HepG2 (cell line): ENCODE results near the gene EPB41. TPM values are rescaled to one million over a fixed set of nuclear protein-coding genes. Genes with fewer than 3 reads are reported as not detected.

Source experiments
- ATRX ChIP-seq: sonication (generic); formaldehyde crosslinking; IDR thresholded peaks from 2 replicates; pipeline ENCODE4 v1.4.0; 2020; ENCODE audit warnings: missing genetic modification reagents, borderline replicate concordance
- FOXK1 ChIP-seq: sonication (generic); formaldehyde crosslinking; IDR thresholded peaks from 2 replicates; pipeline ENCODE4 v1.4.0; 2020; ENCODE audit warnings: low read depth, missing genetic modification reagents, borderline replicate concordance
- FOXP1 ChIP-seq, 2 experiments: fragments of 450-650 bp in 1 of 2; IDR thresholded peaks; 2 replicates each; pipeline ENCODE4 v1.6.1; 2017 to 2018; ENCODE audit warnings: antibody characterized with exemption in 1 of 2
- NONO ChIP-seq, 2 experiments: fragments of 450-650 bp in 1 of 2; sonication (generic) in 1 of 2; formaldehyde crosslinking in 1 of 2; IDR thresholded peaks in 1 of 2; conservative IDR thresholded peaks in 1 of 2; 2 replicates each; pipeline versions ENCODE4 v1.6.1 to v1.8.0; 2017 to 2022; ENCODE audit warnings: mild to moderate bottlenecking in 1 of 2, missing genetic modification reagents in 1 of 2, moderate library complexity in 1 of 2
- RXRB ChIP-seq: IDR thresholded peaks from 2 replicates; pipeline ENCODE4 v1.6.1; 2016; ENCODE audit warnings: borderline replicate concordance, missing genetic modification reagents, missing compliant biosample characterization
- SAP130 ChIP-seq: IDR thresholded peaks from 2 replicates; pipeline ENCODE4 v1.6.1; 2016; ENCODE audit warnings: low read depth
- SOX13 ChIP-seq, 3 experiments: fragments of 450-650 bp in 1 of 3; sonication (generic) in 1 of 3; formaldehyde crosslinking in 1 of 3; IDR thresholded peaks in 2 of 3; conservative IDR thresholded peaks in 1 of 3; 2 replicates each; pipeline versions ENCODE4 v1.5.0 to v1.6.1; 2016 to 2020; ENCODE audit warnings: antibody characterized with exemption in 1 of 3, mild to moderate bottlenecking in 1 of 3, missing compliant biosample characterization in 1 of 3, missing genetic modification reagents in 1 of 3, moderate library complexity in 1 of 3
- TFE3 ChIP-seq: IDR thresholded peaks from 2 replicates; pipeline ENCODE4 v1.6.1; 2016
- ZBTB14 ChIP-seq: sonication (generic); formaldehyde crosslinking; IDR thresholded peaks from 2 replicates; pipeline ENCODE4 v1.4.0; 2020; ENCODE audit warnings: missing genetic modification reagents
- ZNF136 ChIP-seq: sonication (generic); formaldehyde crosslinking; IDR thresholded peaks from 2 replicates; pipeline ENCODE4 v1.8.1; 2022; ENCODE audit warnings: low read depth, mild to moderate bottlenecking, moderate library complexity, missing genetic modification reagents
- ZNF142 ChIP-seq: sonication (generic); formaldehyde crosslinking; IDR thresholded peaks from 2 replicates; pipeline ENCODE4 v1.4.0; 2020; ENCODE audit warnings: missing genetic modification reagents
- ZNF501 ChIP-seq: sonication (generic); formaldehyde crosslinking; IDR thresholded peaks from 2 replicates; pipeline ENCODE4 v1.5.1; 2020; ENCODE audit warnings: mild to moderate bottlenecking, moderate library complexity, missing genetic modification reagents
- ZNF646 ChIP-seq: sonication (generic); formaldehyde crosslinking; IDR thresholded peaks from 2 replicates; pipeline ENCODE4 v1.9.0; 2021; ENCODE audit warnings: mild to moderate bottlenecking, missing genetic modification reagents
- polyA plus RNA-seq, 8 experiments: library from polyadenylated mRNA; depleted of rRNA in 3 of 8; stranded (reverse) in 7 of 8; unstranded in 1 of 8; fragments of >200 nt; fragmentation: Illumina TruSeq in 4 of 8; extraction: Trizol in 4 of 8; gene quantifications; 2 replicates each; pipeline versions ENCODE4 v1.2.1 to v1.2.3, GENCODE V29; 2011 to 2016; ENCODE audit warnings: low read depth in 4 of 8, missing spikeins in 1 of 8, mixed read lengths in 1 of 8; ENCODE audit not compliant: insufficient read depth in 1 of 8
- total RNA-seq, 5 experiments: library from RNA; depleted of rRNA; stranded (reverse); fragments of >200 nt; fragmentation: Illumina TruSeq; extraction: Trizol; gene quantifications; 2 replicates each; pipeline ENCODE4 v1.2.3, GENCODE V29; 2016; ENCODE audit warnings: low read depth in 1 of 5

EPB41 gene
- total and polyA plus RNA-seq, 2 of the 13 experiments (the other 11 are each of a cell fraction or from before 2014, with no cell fraction given), result 34.5 to 46.7 TPM

GRCh38 chr1:29105822-29106221 lies 191.5 kb downstream of the EPB41 start (continued):
- TF ChIP-seq ZBTB14 (CRISPR knock-in tag) (no peak), SOX13 (IDR thresholded peaks at IDR 0.05) (no peak), SOX13 (CRISPR knock-in tag; conservative IDR thresholded peaks at IDR 0.05 in 1 of 2, IDR thresholded peaks at IDR 0.05 in 1 of 2) (peak in 1 of 2 experiments; percentile 46; a peak in 1 of 4 replicates), RXRB (CRISPR knock-in tag) (peak; percentile 68), ZNF646 (no peak), ATRX (no peak), FOXK1 (CRISPR knock-in tag) (0 out of 2 replicates have a peak, but pooled peaks have one; percentile 50), NONO (IDR thresholded peaks at IDR 0.05) (no peak), NONO (CRISPR knock-in tag; conservative IDR thresholded peaks at IDR 0.05) (0 out of 2 replicates have a peak, but pooled peaks have one; percentile 41), TFE3 (CRISPR knock-in tag) (0 out of 2 replicates have a peak, but pooled peaks have one; percentile 43), ZNF142 (CRISPR knock-in tag) (no peak), SAP130 (CRISPR knock-in tag) (peak; percentile 60), ZNF136 (CRISPR knock-in tag) (no peak), ZNF501 (CRISPR knock-in tag) (0 out of 2 replicates have a peak, but pooled peaks have one; percentile 26), FOXP1 (IDR thresholded peaks at IDR 0.05) (0 out of 2 replicates have a peak, but pooled peaks have one; percentile 43), FOXP1 (CRISPR knock-in tag; IDR thresholded peaks at IDR 0.05) (peak; percentile 79)
